CD4-positive, alpha-beta T cell (primary cell): Measurements from ENCODE around the gene CYYR1. TPM values are rescaled to one million over a fixed set of nuclear protein-coding genes. Genes with fewer than 3 reads are reported as not detected.

Experiments
- ATAC-seq: fragments of 200-7000 bp; cut with Tn5 transposase; one replicate; pipeline ENCODE4 v1.10.0; 2022; ENCODE audit warnings: mild to moderate bottlenecking; ENCODE audit not compliant: poor library complexity
- CTCF ChIA-PET: fragments of 350-600 bp; sonication (Branson Sonifier 250); formaldehyde crosslinking; loops from one replicate; lab custom pipeline; 2021; ENCODE audit warnings: antibody characterized with exemption, inconsistent platforms; lab: Charles Lee
- POLR2A ChIA-PET: fragments of 350-600 bp; sonication (Branson Sonifier 250); formaldehyde crosslinking; loops from one replicate; lab custom pipeline; 2021; ENCODE audit warnings: antibody characterized with exemption, inconsistent platforms; lab: Charles Lee
- DNase-seq, 14 experiments: peaks; one replicate each; pipeline ENCODE4 v3.0.0-alpha.2; 2013 to 2020; ENCODE audit warnings: mixed read lengths in 2 of 14
- H3K27ac ChIP-seq, 2 donors: one replicate each; pipeline versions ENCODE4 v1.5.1 to v1.7.0; 2013; ENCODE audit warnings: low read length in 2 of 2, low read depth in 1 of 2, mild to moderate bottlenecking in 1 of 2
- H3K27me3 ChIP-seq, 2 experiments: 1 replicate in 1 of 2; 2 replicates in 1 of 2; pipeline versions ENCODE4 v1.6.1 to v1.7.0; 2013; ENCODE audit warnings: low read length in 2 of 2, control low read depth in 1 of 2, mild to moderate bottlenecking in 1 of 2, moderate library complexity in 1 of 2; ENCODE audit not compliant: insufficient read depth in 2 of 2, control insufficient read depth in 1 of 2
- H3K36me3 ChIP-seq: one replicate; pipeline ENCODE4 v1.6.1; 2013; ENCODE audit warnings: low read length, control low read depth; ENCODE audit not compliant: insufficient read depth
- H3K4me1 ChIP-seq: one replicate; pipeline ENCODE4 v1.6.1; 2013; ENCODE audit warnings: low read length, control low read depth; ENCODE audit not compliant: insufficient read depth
- H3K4me3 ChIP-seq: one replicate; pipeline ENCODE4 v1.5.1; 2013; ENCODE audit warnings: mild to moderate bottlenecking, low read length, moderate library complexity
- H3K9me3 ChIP-seq, 2 experiments: 1 replicate in 1 of 2; 2 replicates in 1 of 2; pipeline versions ENCODE4 v1.6.1 to v1.7.0; 2013; ENCODE audit warnings: low read length in 2 of 2, mild to moderate bottlenecking in 2 of 2, control low read depth in 1 of 2, moderate library complexity in 1 of 2; ENCODE audit not compliant: control insufficient read depth in 1 of 2, insufficient read depth in 1 of 2
- H3K27ac Mint-ChIP-seq: one replicate; pipeline ENCODE4 v1.8.0; 2020; ENCODE audit warnings: mixed read lengths
- H3K27me3 Mint-ChIP-seq: one replicate; pipeline ENCODE4 v1.8.0; 2021; ENCODE audit warnings: mixed read lengths
- H3K36me3 Mint-ChIP-seq: one replicate; pipeline ENCODE4 v1.8.0; 2021; ENCODE audit warnings: low read depth, mixed read lengths
- H3K4me1 Mint-ChIP-seq: one replicate; pipeline ENCODE4 v1.8.0; 2021; ENCODE audit warnings: low read depth, mixed read lengths
- H3K4me3 Mint-ChIP-seq: one replicate; pipeline ENCODE4 v1.8.0; 2020; ENCODE audit warnings: mild to moderate bottlenecking, mixed read lengths
- H3K9me3 Mint-ChIP-seq: one replicate; pipeline ENCODE4 v1.8.0; 2020; ENCODE audit warnings: mixed read lengths
- intact Hi-C, 2 experiments: fragments of 100-400 bp; cut with DNase I in 1 of 2; cut with micrococcal nuclease in 1 of 2; formaldehyde crosslinking; loops; one replicate each; pipeline versions ENCODE4 v1.15.1 to v1.9.0; 2023 to 2025; cut with DNase I, micrococcal nuclease
- total RNA-seq, 174 experiments: library from RNA in 2 of 174; stranded (reverse) in 2 of 174; gene quantifications; one replicate each; pipeline ENCODE4 v1.2.3 and lab custom pipeline; 2021 to 2026
- TF ChIP-seq, protein P1 (sequence below): fragments of 200-600 bp; IDR thresholded peaks from one replicate; pipeline ENCODE4 v1.8.0; 2022; ENCODE audit warnings: antibody characterized with exemption, mild to moderate bottlenecking

Gene CYYR1
- total RNA-seq, 2 experiments from 2014 or later = not detected

DNA sequence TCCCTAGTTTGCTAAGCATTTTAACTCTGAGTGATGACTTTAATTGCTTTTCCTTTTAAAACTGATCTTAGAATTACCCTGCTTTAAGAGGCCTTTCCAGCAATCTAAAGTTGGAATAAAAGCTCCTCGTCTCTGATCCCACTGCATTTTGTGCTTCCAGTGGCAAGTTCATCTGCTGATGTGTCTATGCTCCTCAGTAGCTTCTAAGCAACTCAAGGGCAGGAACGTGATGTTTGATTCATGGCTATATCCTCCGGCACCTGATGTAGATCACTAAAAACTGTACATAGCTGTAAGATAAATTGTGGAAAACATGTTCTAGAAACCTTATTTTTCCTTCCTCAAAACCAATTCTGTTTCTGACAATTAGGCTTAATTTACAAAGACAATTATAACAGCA lies 12.5 kb downstream of the CYYR1 start:
- POLR2A ChIA-PET = no interaction called here
- intact Hi-C loops = no loop called here

DNA sequence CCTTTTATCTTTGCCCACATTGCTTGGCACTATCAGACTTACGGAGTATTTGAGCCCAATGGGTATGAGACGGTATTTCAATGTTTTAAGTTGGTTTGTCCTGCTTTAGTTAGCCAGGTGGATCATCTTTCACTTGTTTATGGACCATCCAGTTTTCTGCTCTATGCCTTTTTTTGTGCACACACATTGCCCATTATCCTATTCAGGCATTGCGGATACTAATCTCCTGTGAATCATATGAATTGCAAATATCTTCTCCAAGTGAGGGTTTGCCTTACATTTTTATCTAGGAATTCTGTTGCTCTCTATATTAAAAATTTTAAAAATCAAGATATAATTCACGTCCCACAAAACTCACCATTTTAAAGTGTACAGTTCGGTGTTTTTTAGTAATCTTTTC lies 14.0 kb downstream of the CYYR1 start:
- Histone ChIP-seq H3K36me3 (no peaks in the 10 kb centered on the region), H3K27ac (no peak overlapping the region), H3K4me3 (no peak overlapping the region), H3K4me1 (no peaks in the 10 kb centered on the region), H3K9me3 (no peaks in the 10 kb centered on the region), H3K27me3 (no peaks in the 10 kb centered on the region)
- no peaks in the 10 kb centered on the region for H3K9me3 Mint-ChIP-seq
- H3K27ac Mint-ChIP-seq = no peak overlapping the region
- H3K27me3 Mint-ChIP-seq = peaks cover 11% of the 10 kb centered on the region
- ATAC-seq (no peak), DNase-seq (no peak)
- CTCF ChIA-PET = no interaction called here
- POLR2A ChIA-PET = no interaction called here
- no peaks in the 10 kb centered on the region for H3K4me1 Mint-ChIP-seq
- intact Hi-C loops = no loop called here
- H3K36me3 Mint-ChIP-seq = no peaks in the 10 kb centered on the region
- H3K4me3 Mint-ChIP-seq = no peak overlapping the region
- TF ChIP-seq, protein P1, sequence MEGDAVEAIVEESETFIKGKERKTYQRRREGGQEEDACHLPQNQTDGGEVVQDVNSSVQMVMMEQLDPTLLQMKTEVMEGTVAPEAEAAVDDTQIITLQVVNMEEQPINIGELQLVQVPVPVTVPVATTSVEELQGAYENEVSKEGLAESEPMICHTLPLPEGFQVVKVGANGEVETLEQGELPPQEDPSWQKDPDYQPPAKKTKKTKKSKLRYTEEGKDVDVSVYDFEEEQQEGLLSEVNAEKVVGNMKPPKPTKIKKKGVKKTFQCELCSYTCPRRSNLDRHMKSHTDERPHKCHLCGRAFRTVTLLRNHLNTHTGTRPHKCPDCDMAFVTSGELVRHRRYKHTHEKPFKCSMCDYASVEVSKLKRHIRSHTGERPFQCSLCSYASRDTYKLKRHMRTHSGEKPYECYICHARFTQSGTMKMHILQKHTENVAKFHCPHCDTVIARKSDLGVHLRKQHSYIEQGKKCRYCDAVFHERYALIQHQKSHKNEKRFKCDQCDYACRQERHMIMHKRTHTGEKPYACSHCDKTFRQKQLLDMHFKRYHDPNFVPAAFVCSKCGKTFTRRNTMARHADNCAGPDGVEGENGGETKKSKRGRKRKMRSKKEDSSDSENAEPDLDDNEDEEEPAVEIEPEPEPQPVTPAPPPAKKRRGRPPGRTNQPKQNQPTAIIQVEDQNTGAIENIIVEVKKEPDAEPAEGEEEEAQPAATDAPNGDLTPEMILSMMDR = no peak

More for the DNA sequence above, 12.5 kb downstream of the CYYR1 start:
- no peak overlapping the region for H3K27ac Mint-ChIP-seq
- no peaks in the 10 kb centered on the region for H3K9me3 Mint-ChIP-seq
- H3K4me3 ChIP-seq = no peak overlapping the region
- no peak overlapping the region for H3K27ac ChIP-seq
- no peaks in the 10 kb centered on the region for H3K36me3 Mint-ChIP-seq
- ATAC-seq (no peak), DNase-seq (no peak)
- no peaks in the 10 kb centered on the region for H3K36me3 ChIP-seq
- H3K9me3 ChIP-seq = no peaks in the 10 kb centered on the region
- CTCF ChIA-PET = interaction anchor here (0.6 kb wide), 1 partner anchor 67 kb away, joined by 3 read pairs; no protein-coding TSS in a partner anchor
- H3K4me1 Mint-ChIP-seq = no peaks in the 10 kb centered on the region
- TF ChIP-seq, protein P1 = no peak
- H3K4me3 Mint-ChIP-seq = no peak overlapping the region
- H3K27me3 Mint-ChIP-seq = peaks cover 11% of the 10 kb centered on the region
- H3K27me3 ChIP-seq = no peaks in the 10 kb centered on the region
- H3K4me1 ChIP-seq = no peaks in the 10 kb centered on the region

DNA sequence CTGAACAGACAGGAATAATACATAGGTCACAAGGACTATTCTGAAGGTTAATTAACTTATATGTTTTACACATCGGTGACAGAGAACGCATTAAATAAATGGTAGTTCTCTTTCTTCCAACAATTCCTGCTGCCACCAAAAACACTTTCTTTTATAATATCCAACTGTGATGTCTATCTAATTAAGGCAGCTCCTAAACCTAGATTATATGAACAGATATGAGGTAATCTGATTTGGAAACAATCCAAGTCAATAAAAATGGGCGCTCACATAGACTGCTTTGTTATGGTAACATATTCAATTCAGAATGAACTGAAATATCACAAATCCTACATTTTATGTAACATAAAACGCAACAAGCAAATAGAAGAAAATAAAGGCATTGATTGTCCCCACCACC lies 16.0 kb downstream of the CYYR1 start:
- intact Hi-C loops = no loop called here
- H3K4me3 Mint-ChIP-seq = no peak overlapping the region
- no peak for DNase-seq
- Histone ChIP-seq H3K4me1 (no peaks in the 10 kb centered on the region), H3K27me3 (no peaks in the 10 kb centered on the region), H3K36me3 (no peaks in the 10 kb centered on the region), H3K9me3 (no peaks in the 10 kb centered on the region), H3K4me3 (no peak overlapping the region), H3K27ac (no peak overlapping the region)
- ChIA-PET CTCF (no interaction called here), POLR2A (no interaction called here)
- no peaks in the 10 kb centered on the region for H3K4me1 Mint-ChIP-seq
- H3K27me3 Mint-ChIP-seq = peaks cover 5% of the 10 kb centered on the region
- ATAC-seq = no peak
- no peaks in the 10 kb centered on the region for H3K36me3 Mint-ChIP-seq
- H3K9me3 Mint-ChIP-seq = no peaks in the 10 kb centered on the region
- H3K27ac Mint-ChIP-seq = no peak overlapping the region
- TF ChIP-seq, protein P1 = no peak
